HepG2 (cell line): ENCODE measurements around the gene RELL1. TPM values are rescaled to one million over a fixed set of nuclear protein-coding genes. Genes with fewer than 3 reads are reported as not detected.
A peak's percentile ranks its signal among the peaks of the same experiment; 100 is the strongest.

Source experiments
- ATAC-seq: fragments of 200-7000 bp; cut with Tn5 transposase; 3 replicates; pipeline ENCODE4 v1.9.1; 2020; ENCODE audit warnings: mild to moderate bottlenecking, moderate library complexity
- BruUV-seq: library from RNA; stranded (reverse); fragments of 400-500 nt; replicated peaks from 2 replicates; lab custom pipeline; 2021; lab: Mats Ljungman, UMichigan
- CTCF ChIA-PET: fragments of 300-600 bp; formaldehyde crosslinking; extraction: SDS; loops from one replicate; lab custom pipeline; 2021; ENCODE audit warnings: low total read pairs, inconsistent platforms, low intra/inter-chr PET ratio; lab: Yijun Ruan, JAX
- POLR2A ChIA-PET: fragments of 350-600 bp; sonication (Branson Sonifier 250); formaldehyde crosslinking; loops from one replicate; lab custom pipeline; 2020; ENCODE audit warnings: antibody characterized with exemption, inconsistent platforms; lab: Yijun Ruan, JAX
- DNase-seq: peaks from one replicate; pipeline ENCODE4 v3.0.0-alpha.2; 2015; ENCODE audit warnings: low spot score
- FAIRE-seq: peaks from 3 replicates; lab custom pipeline; 2011; peaks lifted over from hg19 to GRCh38; lab: Jason Lieb, UNC
- H2AFZ ChIP-seq: one replicate; pipeline ENCODE4 v1.6.1; 2011; ENCODE audit warnings: low read length, inconsistent platforms
- H3K27ac ChIP-seq: fragments of 300-600 bp; 3 replicates; pipeline ENCODE4 v1.8.0; 2011; ENCODE audit warnings: mixed run types, mild to moderate bottlenecking, mixed read lengths, low read length, inconsistent platforms; ENCODE audit not compliant: insufficient read depth; ENCODE audit errors: extremely low read length
- H3K27me3 ChIP-seq, 2 experiments: fragments of 200-600 bp in 1 of 2; 2 replicates in 1 of 2; 3 replicates in 1 of 2; pipeline versions ENCODE4 v1.6.0 to v1.8.0; 2011; ENCODE audit warnings: low read length in 2 of 2, mild to moderate bottlenecking in 2 of 2, moderate library complexity in 2 of 2, inconsistent platforms in 1 of 2; ENCODE audit not compliant: insufficient read depth in 2 of 2, control insufficient read depth in 1 of 2
- H3K36me3 ChIP-seq, 2 experiments: fragments of 200-600 bp in 1 of 2; replicated peaks in 1 of 2; 2 replicates in 1 of 2; 3 replicates in 1 of 2; pipeline versions ENCODE4 v1.5.1 to v1.8.0; 2011; ENCODE audit warnings: low read length in 2 of 2, inconsistent platforms in 1 of 2; ENCODE audit not compliant: insufficient read depth in 2 of 2, control insufficient read depth in 1 of 2
- H3K4me1 ChIP-seq: 2 replicates; pipeline ENCODE4 v1.5.1; 2012; ENCODE audit warnings: low read length, inconsistent platforms; ENCODE audit not compliant: insufficient read depth
- H3K4me2 ChIP-seq: 2 replicates; pipeline ENCODE4 v1.6.0; 2011; ENCODE audit warnings: low read depth, low read length, inconsistent platforms
- H3K4me3 ChIP-seq, 3 experiments: fragments of 200-600 bp in 1 of 3; sonication (generic), shearing (Covaris generic) in 1 of 3; replicated peaks in 1 of 3; 2 replicates each; pipeline ENCODE4 v1.5.1; 2011 to 2016; ENCODE audit warnings: low read length in 3 of 3, inconsistent platforms in 2 of 3, low read depth in 2 of 3, mild to moderate bottlenecking in 2 of 3, control low read depth in 1 of 3, mixed read lengths in 1 of 3; ENCODE audit not compliant: insufficient read depth in 1 of 3
- H3K79me2 ChIP-seq: one replicate; pipeline ENCODE4 v1.6.1; 2011; ENCODE audit warnings: low read length, inconsistent platforms; ENCODE audit not compliant: insufficient read depth
- H3K9ac ChIP-seq: 2 replicates; pipeline ENCODE4 v1.6.0; 2011; ENCODE audit warnings: mild to moderate bottlenecking, low read depth, low read length, inconsistent platforms; ENCODE audit not compliant: insufficient read depth
- H3K9me3 ChIP-seq: 2 replicates; pipeline ENCODE4 v1.5.1; 2012; ENCODE audit warnings: mild to moderate bottlenecking, low read length
- H4K20me1 ChIP-seq: 2 replicates; pipeline ENCODE4 v1.6.0; 2011; ENCODE audit warnings: inconsistent platforms, mild to moderate bottlenecking, low read length, moderate library complexity; ENCODE audit not compliant: insufficient read depth
- GMEB2 ChIP-seq: IDR thresholded peaks from 2 replicates; pipeline ENCODE4 v1.6.1; 2016; ENCODE audit warnings: missing biosample characterization, missing genetic modification reagents, low read depth
- SIX4 ChIP-seq: sonication (generic); formaldehyde crosslinking; IDR thresholded peaks from 2 replicates; pipeline ENCODE4 v1.4.0; 2020; ENCODE audit warnings: missing genetic modification reagents
- SMAD1 ChIP-seq: sonication (generic); formaldehyde crosslinking; IDR thresholded peaks from 2 replicates; pipeline ENCODE4 v1.4.0; 2020; ENCODE audit warnings: missing genetic modification reagents, low read depth, mild to moderate bottlenecking, borderline replicate concordance
- SOX13 ChIP-seq, 3 experiments: fragments of 450-650 bp in 1 of 3; sonication (generic) in 1 of 3; formaldehyde crosslinking in 1 of 3; IDR thresholded peaks in 2 of 3; conservative IDR thresholded peaks in 1 of 3; 2 replicates each; pipeline versions ENCODE4 v1.5.0 to v1.6.1; 2016 to 2020; ENCODE audit warnings: antibody characterized with exemption in 1 of 3, mild to moderate bottlenecking in 1 of 3, missing compliant biosample characterization in 1 of 3, missing genetic modification reagents in 1 of 3, moderate library complexity in 1 of 3
- SOX5 ChIP-seq: IDR thresholded peaks from 2 replicates; pipeline ENCODE4 v1.6.1; 2016; ENCODE audit warnings: borderline replicate concordance
- SOX6 ChIP-seq, 2 experiments: fragments of 450-650 bp in 1 of 2; sonication (generic) in 1 of 2; formaldehyde crosslinking in 1 of 2; IDR thresholded peaks; 2 replicates each; pipeline versions ENCODE4 v1.4.0 to v1.6.1; 2017 to 2020; ENCODE audit warnings: antibody characterized with exemption in 1 of 2, mild to moderate bottlenecking in 1 of 2, missing genetic modification reagents in 1 of 2
- SP1 ChIP-seq, 2 experiments: fragments of 450-650 bp in 1 of 2; sonication (generic) in 1 of 2; formaldehyde crosslinking in 1 of 2; IDR thresholded peaks; 2 replicates each; pipeline versions ENCODE4 v1.4.0 to v1.6.1; 2016 to 2020; ENCODE audit warnings: missing genetic modification reagents in 1 of 2
- ZNF383 ChIP-seq: sonication (generic); formaldehyde crosslinking; IDR thresholded peaks from 2 replicates; pipeline ENCODE4 v1.4.0; 2020; ENCODE audit warnings: missing genetic modification reagents, mild to moderate bottlenecking, borderline replicate concordance
- ZNF687 ChIP-seq: sonication (generic); formaldehyde crosslinking; IDR thresholded peaks from 2 replicates; pipeline ENCODE4 v1.5.1; 2020; ENCODE audit warnings: mild to moderate bottlenecking, missing genetic modification reagents, moderate library complexity
- WGBS: methylation state at CpG from one replicate; pipeline ENCODE4 v1.1.6; 2017; ENCODE audit warnings: low lambda C conversion rate; 5-methylcytosine and 5-hydroxymethylcytosine counted together
- in situ Hi-C: cut with HindIII; loops from 2 replicates; pipeline ENCODE4 v1.10.0; 2017; ENCODE audit warnings: low pct_unique_long_range_greater_than_20kb; ENCODE audit not compliant: extremely low pct_ligation_motif_present
- intact Hi-C: fragments of 100-400 bp; cut with micrococcal nuclease; formaldehyde crosslinking; loops from one replicate; pipeline ENCODE4 v1.10.0; 2022; ENCODE audit not compliant: unreplicated experiment
- polyA plus RNA-seq, 8 experiments: library from polyadenylated mRNA; depleted of rRNA in 3 of 8; stranded (reverse) in 7 of 8; unstranded in 1 of 8; fragments of >200 nt; fragmentation: Illumina TruSeq in 4 of 8; extraction: Trizol in 4 of 8; gene quantifications; 2 replicates each; pipeline versions ENCODE4 v1.2.1 to v1.2.3, GENCODE V29; 2011 to 2016; ENCODE audit warnings: low read depth in 4 of 8, missing spikeins in 1 of 8, mixed read lengths in 1 of 8; ENCODE audit not compliant: insufficient read depth in 1 of 8
- total RNA-seq, 5 experiments: library from RNA; depleted of rRNA; stranded (reverse); fragments of >200 nt; fragmentation: Illumina TruSeq; extraction: Trizol; gene quantifications; 2 replicates each; pipeline ENCODE4 v1.2.3, GENCODE V29; 2016; ENCODE audit warnings: low read depth in 1 of 5

Gene RELL1
- total and polyA plus RNA-seq, 2 of the 13 experiments (the other 11 are each of a cell fraction or from before 2014, with no cell fraction given), result 8.4 to 58.4 TPM

- Histone ChIP-seq H3K9ac (no peak overlapping the region), H3K27ac (no peak overlapping the region), H4K20me1 (no peaks in the 10 kb centered on the region)
- in situ Hi-C loops, result no loop called here
- FAIRE-seq, result no peak
- 93% methylated on average over 13 of the region's 13 CpGs for WGBS
- TF ChIP-seq GMEB2 (no peak), SOX5 (CRISPR knock-in tag) (peak; percentile 52; the same call in 1 of the 2 replicates), ZNF383 (CRISPR knock-in tag) (no peak), SMAD1 (CRISPR knock-in tag) (no peak), SP1 (IDR thresholded peaks at IDR 0.05) (no peak), SP1 (CRISPR knock-in tag; IDR thresholded peaks at IDR 0.05) (no peak), ZNF687 (CRISPR knock-in tag) (0 out of 2 replicates have a peak, but pooled peaks have one; percentile 18), SOX13 (IDR thresholded peaks at IDR 0.05) (no peak), SOX13 (CRISPR knock-in tag; conservative IDR thresholded peaks at IDR 0.05 in 1 of 2, IDR thresholded peaks at IDR 0.05 in 1 of 2) (peak in 1 of 2 experiments; percentile 67; a peak in 1 of 4 replicates), SIX4 (CRISPR knock-in tag) (no peak), SOX6 (IDR thresholded peaks at IDR 0.05) (no peak), SOX6 (CRISPR knock-in tag; IDR thresholded peaks at IDR 0.05) (peak; percentile 19; the same call in 1 of the 2 replicates)
- TF ChIP-seq, all 625 proteins: peak for 4
- no peaks in the 10 kb centered on the region for H3K27me3 ChIP-seq
- peaks cover 4 to 7% of the 10 kb centered on the region in 2 experiments; a peak in 3 of 5 replicates for H3K36me3 ChIP-seq
- peaks cover 6% of the 10 kb centered on the region; the same call in 1 of the 2 replicates for H3K9me3 ChIP-seq
- peak; percentile 9 for DNase-seq
- H3K4me2 ChIP-seq, result no peak overlapping the region
- H3K4me3 ChIP-seq, result no peak overlapping the region
- no peak overlapping the region for H2AFZ ChIP-seq
- no peak for ATAC-seq
- intact Hi-C loops, result no loop called here
- H3K79me2 ChIP-seq, result peaks cover 19% of the 10 kb centered on the region
- CTCF ChIA-PET, result no interaction called here
- POLR2A ChIA-PET, result interaction anchor here (1.4 to 1.9 kb wide), 2 partner anchors 10 to 35 kb away, joined by 3 to 7 read pairs; partner anchors contain the start of gene RELL1
- no TSS peak for BruUV-seq
- peaks cover 49% of the 10 kb centered on the region for H3K4me1 ChIP-seq
Measured at GRCh38 chr4:37651781-37652377, 34.3 kb downstream of the RELL1 start.
